LNCAP (cell line): ENCODE data around the gene SLX9.

Experiments used
- TF ChIP-seq, protein P1 (sequence below): fragments of 450-650 bp; IDR thresholded peaks from 2 replicates; pipeline ENCODE4 v1.5.1; 2017; ENCODE audit warnings: mild to moderate bottlenecking

Gene SLX9

DNA sequence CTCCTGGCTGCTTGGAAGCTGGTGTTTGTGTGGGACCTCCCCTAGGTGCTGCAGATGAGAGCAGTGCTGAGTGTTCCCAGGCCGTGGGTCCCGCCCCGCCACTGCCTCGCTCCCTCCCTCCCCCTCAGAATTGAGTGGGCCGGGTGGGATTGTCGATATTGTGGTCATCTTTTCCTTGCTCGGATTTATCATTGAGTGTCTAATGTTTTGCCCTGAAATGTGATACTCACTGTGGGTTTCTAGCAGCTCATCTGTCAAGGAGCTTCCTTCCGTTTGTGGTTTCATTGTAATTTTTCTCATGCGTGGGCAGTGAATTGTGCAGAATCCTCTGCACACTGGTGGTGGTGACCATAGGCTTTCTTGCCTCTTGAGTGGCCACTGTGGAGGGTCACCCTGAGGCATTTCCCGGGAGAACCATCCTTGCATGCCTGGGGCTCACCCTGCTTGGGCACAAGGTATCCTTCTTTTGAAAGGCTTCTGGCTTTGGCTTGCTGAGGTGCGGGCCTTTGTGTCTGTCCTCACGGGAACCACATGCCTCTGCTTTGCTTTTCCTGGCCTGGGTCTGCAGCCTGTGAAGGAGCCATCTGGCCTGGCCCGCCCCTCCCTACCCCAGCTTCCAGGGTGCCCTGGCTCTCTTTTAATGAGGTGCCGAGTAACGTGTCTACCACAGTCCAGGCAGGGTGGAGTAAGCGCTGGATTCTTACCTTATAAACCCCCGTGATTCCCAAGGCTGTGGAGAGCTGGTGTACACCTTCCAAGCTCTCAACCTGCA, 25.6 kb downstream of the SLX9 start:
- TF ChIP-seq, protein P1, sequence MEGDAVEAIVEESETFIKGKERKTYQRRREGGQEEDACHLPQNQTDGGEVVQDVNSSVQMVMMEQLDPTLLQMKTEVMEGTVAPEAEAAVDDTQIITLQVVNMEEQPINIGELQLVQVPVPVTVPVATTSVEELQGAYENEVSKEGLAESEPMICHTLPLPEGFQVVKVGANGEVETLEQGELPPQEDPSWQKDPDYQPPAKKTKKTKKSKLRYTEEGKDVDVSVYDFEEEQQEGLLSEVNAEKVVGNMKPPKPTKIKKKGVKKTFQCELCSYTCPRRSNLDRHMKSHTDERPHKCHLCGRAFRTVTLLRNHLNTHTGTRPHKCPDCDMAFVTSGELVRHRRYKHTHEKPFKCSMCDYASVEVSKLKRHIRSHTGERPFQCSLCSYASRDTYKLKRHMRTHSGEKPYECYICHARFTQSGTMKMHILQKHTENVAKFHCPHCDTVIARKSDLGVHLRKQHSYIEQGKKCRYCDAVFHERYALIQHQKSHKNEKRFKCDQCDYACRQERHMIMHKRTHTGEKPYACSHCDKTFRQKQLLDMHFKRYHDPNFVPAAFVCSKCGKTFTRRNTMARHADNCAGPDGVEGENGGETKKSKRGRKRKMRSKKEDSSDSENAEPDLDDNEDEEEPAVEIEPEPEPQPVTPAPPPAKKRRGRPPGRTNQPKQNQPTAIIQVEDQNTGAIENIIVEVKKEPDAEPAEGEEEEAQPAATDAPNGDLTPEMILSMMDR, result no peak

DNA sequence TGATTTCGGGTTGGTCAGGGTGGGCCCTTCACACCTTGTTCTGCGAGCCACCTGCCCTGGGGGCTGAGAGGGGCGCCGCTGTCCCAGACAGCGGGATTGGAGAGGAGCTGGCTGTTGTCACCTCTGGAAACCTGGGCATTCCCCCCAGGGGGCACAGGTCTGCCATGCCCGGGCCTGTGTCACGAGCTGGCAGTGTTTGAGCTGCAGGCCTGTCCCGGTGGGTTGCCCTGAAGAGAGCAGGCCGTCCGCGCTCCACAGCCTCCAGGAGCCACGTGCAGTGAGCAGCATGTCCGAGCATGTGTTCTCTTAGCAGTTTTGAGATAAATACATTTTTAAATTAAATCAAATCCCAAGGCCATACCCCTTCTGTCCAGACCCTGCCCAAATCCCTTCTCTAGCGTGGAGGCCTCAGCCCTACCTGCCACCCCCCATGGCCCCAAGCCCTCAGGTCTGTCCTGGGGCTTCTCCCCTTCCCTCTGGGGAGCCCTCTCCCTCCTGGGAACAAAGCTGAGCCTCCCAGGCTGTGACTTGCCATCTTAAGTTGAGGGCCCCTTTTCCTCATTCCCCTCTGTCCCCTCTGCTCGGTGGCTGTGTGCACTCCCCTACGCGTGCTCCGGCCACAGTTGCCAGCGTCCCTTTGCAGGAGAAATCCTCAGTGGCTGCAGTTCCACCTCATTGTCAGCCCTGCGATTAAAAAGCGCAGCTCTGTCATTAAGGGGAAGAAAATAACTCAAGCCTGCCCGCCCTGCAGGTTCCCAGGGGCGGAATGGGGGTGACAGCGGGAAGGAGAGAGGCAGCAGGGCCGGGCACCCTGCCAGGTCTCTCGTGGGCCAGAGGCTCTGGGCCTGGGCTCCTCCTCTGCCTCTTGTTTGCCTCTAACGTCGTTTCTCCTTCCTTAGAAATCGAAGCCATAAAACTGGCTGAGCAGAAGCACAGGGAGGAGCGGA, 26.6 kb downstream of the SLX9 start:
- TF ChIP-seq, protein P1, result no peak

DNA sequence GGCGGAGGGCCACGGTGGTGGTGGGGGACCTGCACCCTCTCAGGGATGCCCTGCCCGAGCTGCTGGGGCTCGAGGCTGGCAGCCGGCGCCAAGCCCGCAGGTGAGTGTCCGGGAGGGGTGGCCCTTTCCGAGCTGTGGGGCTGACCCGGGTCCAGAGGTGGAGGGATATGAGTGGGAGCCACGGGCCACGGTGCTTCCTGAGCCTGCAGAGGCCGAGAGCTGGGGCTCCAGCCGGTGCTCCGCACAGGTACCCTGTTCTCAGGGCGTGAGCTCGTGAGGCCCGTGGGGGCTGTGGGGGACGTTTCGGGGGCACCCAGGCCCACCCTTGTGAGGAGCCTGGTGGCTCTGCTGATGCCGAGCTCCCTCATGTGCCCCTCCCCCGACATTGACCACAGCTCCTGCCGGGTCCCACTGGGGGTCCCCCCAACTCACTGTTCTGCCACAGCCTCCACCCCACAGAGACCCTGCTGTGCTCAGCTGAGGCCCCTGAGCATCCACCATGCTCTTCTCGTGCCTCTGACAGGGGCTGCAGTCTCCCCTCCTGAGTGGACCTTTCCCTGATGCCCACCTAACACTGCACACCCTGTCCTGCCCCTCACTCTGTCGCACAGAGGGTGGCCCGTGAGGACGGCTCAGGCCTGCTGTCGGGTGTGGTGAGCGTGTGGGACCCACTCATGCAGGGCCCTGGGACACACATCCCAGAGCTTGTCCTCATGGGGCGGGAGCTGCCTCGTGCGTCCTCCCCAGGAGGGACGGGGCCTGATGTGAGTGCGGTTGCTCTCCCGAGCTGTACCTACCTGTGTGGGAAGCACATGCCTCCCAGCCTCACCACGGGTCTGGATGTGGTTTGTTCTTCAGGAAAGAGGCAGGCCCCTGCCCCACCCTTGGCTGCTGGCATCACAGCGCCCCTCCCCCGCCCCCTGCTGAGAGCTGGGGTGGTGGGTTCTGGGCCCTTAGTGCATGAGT, 27.5 kb downstream of the SLX9 start:
- TF ChIP-seq, protein P1, result no peak

DNA sequence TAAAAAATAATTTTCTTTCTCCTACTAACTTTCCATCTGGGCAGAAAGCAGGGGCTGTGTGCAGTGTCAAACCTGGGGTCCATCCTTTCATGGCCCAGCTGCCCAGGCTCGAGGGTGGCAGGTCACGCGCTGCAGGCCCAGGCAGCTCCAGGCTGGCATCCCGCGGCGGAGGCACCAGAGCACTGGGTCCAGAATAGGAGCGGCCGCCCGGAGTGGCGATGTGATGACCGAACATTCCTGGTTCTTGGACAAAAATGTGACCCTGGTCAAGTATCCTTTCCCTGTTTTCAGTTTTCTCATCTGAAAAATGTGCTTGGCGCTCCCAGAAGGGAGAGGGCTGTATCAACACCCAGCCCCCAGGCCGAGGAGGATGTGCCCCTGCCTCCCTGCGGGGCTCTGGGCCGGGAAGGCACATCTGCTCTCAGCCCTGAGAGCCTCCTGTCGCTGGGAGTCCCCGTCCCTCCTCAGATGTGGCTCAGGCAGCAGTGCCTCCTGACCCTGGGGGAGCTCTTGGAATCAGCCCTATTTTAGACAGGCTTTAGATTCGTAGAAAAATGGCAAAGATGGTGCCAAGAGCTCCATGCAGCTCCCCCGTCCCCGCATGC, 29.3 kb downstream of the SLX9 start:
- TF ChIP-seq, protein P1, result no peak

DNA sequence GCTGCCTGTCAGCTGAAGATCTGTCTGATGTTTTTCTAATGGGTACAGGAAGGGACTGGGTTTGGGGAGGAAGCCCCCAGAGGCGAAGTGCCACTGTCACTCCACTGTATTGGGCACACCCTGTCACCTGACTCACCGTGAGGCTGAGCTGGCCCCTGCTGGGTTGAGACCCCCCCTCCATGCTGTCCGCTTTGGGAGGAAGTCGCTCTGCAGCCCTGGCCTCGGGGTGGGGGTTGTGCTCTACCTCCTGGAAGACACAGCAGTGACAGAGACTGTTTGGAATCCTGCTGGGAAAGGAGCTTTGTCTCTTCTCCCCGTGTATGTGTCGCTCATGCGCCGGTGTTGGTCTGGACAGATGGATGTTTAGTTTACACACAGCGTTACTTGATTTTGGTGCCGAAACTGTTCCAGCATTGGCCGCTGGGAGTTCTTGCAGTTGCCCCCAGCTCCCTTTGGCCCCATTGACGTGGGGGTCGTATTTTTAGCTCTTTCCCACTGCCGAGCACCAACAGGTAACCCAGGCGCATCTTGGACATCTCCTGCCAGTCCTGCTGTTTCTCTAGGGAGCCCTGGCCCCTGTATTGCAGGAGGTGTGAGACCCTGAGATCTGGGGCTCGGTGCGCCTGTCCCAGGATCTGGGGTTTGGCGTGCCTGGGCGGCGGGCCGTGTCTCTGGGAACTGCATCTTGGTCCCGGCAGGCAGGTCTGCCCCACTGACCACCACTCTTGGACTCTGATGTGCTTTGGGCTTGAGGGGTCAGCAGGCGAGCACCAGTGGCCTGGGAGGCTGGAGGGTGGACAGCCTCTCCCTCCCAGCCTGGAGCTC, 30.3 kb downstream of the SLX9 start:
- TF ChIP-seq, protein P1, result no peak

DNA sequence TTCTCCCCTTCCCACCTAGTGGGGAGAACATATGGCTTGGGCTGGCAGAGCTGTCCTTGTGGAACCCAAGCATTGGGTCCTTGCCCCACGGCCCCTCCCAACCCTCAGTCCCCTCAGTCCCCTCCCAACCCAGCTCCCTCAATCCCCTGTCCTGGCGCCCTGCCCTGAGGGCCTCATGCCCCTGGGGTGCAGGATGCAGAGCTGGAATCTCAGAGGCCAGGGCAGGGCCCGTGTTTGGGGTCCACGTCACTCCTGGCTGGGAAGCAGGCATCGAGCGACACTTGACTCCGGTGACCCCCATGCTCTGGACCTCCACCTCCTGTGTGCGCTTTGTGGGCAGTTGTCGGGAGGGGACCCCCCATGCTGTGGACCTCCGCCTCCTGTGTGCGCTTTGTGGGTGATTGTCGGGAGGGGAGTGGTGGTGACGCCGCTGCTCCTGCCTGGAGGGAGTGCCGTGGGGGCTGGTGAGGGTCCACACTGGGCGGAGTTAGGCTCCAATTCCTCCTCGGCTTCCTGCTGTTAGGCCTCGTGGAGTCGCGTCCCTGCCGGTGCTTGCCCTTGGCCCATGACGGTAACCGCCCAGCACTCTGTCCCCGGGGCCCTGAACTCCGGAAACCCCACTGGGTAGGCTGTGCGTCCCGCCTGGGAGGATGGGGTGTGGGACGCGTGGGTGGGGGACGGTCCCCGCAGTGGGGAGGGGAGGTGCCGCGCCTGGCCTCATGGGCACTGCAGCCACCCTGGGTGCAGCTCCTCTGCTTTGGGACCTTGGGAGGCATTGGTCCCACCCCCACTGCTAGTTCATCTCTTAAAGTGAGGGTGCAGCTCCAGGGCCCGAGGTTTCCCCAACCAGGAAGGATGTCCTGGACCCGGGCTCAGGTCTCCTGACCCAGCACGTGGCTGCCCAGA, 31.2 kb downstream of the SLX9 start:
- TF ChIP-seq, protein P1, result no peak
